HEK293 (cell line): ENCODE data around the gene ACSF2.

Experiments
- BCL11A ChIP-seq: fragments of 450-650 bp; formaldehyde crosslinking; IDR thresholded peaks from 2 replicates; pipeline ENCODE4 v1.5.1; 2016; ENCODE audit warnings: low read depth, missing biosample characterization, missing genetic modification characterization
- CTCF ChIP-seq: fragments of 450-650 bp; formaldehyde crosslinking; IDR thresholded peaks from 2 replicates; pipeline ENCODE4 v1.5.1; 2016; ENCODE audit warnings: missing biosample characterization, missing genetic modification characterization
- TCF7L2 ChIP-seq: IDR thresholded peaks from 2 replicates; pipeline ENCODE4 v1.6.1; 2011; ENCODE audit warnings: low read depth, mild to moderate bottlenecking, inconsistent platforms, low read length, moderate library complexity, borderline replicate concordance
- ZBTB1 ChIP-seq: fragments of 450-650 bp; formaldehyde crosslinking; IDR thresholded peaks from 2 replicates; pipeline ENCODE4 v1.5.1; 2016; ENCODE audit warnings: missing biosample characterization, missing genetic modification characterization
- ZBTB11 ChIP-seq: fragments of 450-650 bp; formaldehyde crosslinking; conservative IDR thresholded peaks from 2 replicates; pipeline ENCODE4 v1.5.1; 2016; ENCODE audit warnings: low read depth, missing biosample characterization, missing genetic modification characterization
- ZNF202 ChIP-seq: fragments of 450-650 bp; formaldehyde crosslinking; IDR thresholded peaks from 2 replicates; pipeline ENCODE4 v1.5.1; 2016; ENCODE audit warnings: missing biosample characterization, missing genetic modification characterization, borderline replicate concordance
- ZNF423 ChIP-seq: fragments of 450-650 bp; formaldehyde crosslinking; IDR thresholded peaks from 2 replicates; pipeline ENCODE4 v1.5.1; 2016; ENCODE audit warnings: missing biosample characterization, missing genetic modification characterization

- TF ChIP-seq CTCF, result no peak
- TF ChIP-seq ZNF423 (tag by site-specific recombination), result no peak
- no peak for TF ChIP-seq TCF7L2
- no peak for TF ChIP-seq ZBTB11 (tag by site-specific recombination)
- TF ChIP-seq BCL11A (tag by site-specific recombination), result no peak
- no peak for TF ChIP-seq ZBTB1
- TF ChIP-seq ZNF202 (tag by site-specific recombination), result no peak
Observed at GRCh38 chr17:50464121-50464520, 38.1 kb downstream of the ACSF2 start.
